ENCODE results near the gene IPO13. TPM values are rescaled to one million over a fixed set of nuclear protein-coding genes. Genes with fewer than 3 reads are reported as not detected.

The IPO13 gene
- total RNA-seq, 4 donors from 2014 or later: 22.7 to 64.9 (median 36.5) TPM

DNA sequence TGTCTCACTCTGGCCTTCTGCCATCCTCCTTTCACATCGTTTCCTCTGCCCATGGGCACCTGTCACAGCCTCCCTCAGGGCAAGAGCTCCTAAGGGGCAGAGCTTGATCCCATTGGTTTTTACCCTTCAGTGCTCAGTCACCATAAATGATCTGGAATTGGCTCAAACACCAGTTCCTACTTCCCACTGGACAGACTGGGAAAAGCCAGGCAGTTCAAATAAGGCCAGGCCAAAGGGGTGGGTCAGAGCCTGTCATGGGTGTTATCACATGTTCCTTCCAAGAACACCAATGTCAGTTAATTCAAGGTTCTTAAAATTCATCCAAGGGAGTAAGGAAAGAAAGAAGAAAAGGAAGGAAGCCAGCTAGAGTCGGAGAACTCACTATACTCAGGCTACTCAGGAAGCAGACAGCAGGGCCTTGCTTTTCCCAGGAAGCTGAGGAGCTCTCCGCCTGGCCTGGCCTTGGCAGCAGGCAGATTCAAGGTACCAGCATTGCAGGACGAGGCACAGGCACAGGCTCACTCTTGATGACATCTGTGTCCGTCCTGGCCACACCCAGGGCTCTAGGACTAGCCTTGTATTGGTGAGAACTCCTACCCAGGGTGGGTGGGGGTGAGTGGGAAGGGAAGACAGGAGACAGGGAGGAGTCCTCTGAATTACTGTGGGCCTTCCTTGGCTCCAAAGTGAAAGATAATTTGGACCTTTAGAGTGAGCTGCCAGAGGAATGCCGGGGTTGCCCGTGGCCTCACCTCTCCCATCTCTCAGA, 45.4 kb upstream of the IPO13 start:
- in situ Hi-C loops (cut with MboI; ENCODE audit: low pct_ligation_motif_present in 1 of 4, low pct_unique_long_range_greater_than_20kb in 1 of 4, low sequenced_read_pairs in 3 of 4) (no loop called here), intact Hi-C loops (cut with DNase I; ENCODE audit: low total_unique reads) (no loop called here)
- TF ChIP-seq POLR2A (IDR thresholded peaks at IDR 0.05): no peak
- no peak for DNase-seq
- Histone ChIP-seq H3K4me3 (no peak overlapping the region), H3K27ac (no peak overlapping the region), H3K36me3 (no peaks in the 10 kb centered on the region), H3K27me3 (no peaks in the 10 kb centered on the region), H3K4me1 (no peaks in the 10 kb centered on the region), H3K9me3 (no peaks in the 10 kb centered on the region)
- WGBS, 2 donors (ENCODE audit: low coverage in 1 of 2): 83 to 100% methylated on average over 1 to 7 of the region's 7 CpGs

DNA sequence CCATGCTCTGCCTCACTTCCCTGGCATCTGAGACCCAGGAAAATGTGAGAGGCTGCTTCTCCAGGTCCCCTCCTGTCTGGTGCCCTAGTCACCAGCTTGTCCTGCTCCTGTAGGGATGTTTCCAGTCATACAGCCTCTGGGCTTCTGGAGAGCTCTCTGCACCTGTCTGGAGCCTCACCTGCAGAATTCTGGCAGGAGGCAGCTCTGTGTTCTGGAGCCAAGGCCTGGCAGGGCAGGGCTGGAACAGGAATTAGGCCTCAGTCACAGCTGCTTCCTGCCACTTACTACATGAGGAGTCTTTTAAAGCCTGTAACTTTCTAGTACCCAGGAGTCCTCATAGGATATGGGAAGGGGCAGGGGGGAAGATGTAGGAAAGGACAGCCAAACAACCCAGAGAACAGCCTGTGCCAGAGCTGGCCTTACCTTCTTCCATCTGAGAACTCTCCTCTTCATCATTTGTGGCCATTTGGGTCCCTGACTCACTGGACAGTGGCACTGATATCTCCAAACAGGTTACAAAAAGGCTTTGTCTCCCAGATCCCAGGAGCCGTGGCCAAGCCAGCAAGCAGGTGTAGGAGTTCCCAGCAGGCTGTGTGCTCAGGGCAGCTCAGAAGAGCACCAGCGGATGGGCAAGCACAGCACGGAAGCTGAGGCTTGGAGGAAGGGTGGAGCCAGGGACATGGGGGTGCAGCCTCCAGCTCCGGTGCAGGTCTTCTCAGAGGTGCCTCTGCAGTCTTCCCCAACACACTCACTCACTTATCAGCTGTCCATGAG, 44.5 kb upstream of the IPO13 start:
- Histone ChIP-seq H3K27ac (no peak overlapping the region), H3K36me3 (no peaks in the 10 kb centered on the region), H3K4me3 (no peak overlapping the region), H3K9me3 (no peaks in the 10 kb centered on the region), H3K4me1 (no peaks in the 10 kb centered on the region), H3K27me3 (no peaks in the 10 kb centered on the region)
- TF ChIP-seq, protein P1, sequence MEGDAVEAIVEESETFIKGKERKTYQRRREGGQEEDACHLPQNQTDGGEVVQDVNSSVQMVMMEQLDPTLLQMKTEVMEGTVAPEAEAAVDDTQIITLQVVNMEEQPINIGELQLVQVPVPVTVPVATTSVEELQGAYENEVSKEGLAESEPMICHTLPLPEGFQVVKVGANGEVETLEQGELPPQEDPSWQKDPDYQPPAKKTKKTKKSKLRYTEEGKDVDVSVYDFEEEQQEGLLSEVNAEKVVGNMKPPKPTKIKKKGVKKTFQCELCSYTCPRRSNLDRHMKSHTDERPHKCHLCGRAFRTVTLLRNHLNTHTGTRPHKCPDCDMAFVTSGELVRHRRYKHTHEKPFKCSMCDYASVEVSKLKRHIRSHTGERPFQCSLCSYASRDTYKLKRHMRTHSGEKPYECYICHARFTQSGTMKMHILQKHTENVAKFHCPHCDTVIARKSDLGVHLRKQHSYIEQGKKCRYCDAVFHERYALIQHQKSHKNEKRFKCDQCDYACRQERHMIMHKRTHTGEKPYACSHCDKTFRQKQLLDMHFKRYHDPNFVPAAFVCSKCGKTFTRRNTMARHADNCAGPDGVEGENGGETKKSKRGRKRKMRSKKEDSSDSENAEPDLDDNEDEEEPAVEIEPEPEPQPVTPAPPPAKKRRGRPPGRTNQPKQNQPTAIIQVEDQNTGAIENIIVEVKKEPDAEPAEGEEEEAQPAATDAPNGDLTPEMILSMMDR (IDR thresholded peaks at IDR 0.05): no peak
- in situ Hi-C loops (cut with MboI; ENCODE audit: low pct_ligation_motif_present in 1 of 4, low pct_unique_long_range_greater_than_20kb in 1 of 4, low sequenced_read_pairs in 3 of 4): no loop called here
- intact Hi-C loops (cut with DNase I; ENCODE audit: low total_unique reads): no loop called here
- 93% methylated on average over 4 of the region's 4 CpGs; no CpG with 5 or more reads in 1 of the 2 donors for WGBS, 2 donors (ENCODE audit: low coverage in 1 of 2)
- DNase-seq: no peak

DNA sequence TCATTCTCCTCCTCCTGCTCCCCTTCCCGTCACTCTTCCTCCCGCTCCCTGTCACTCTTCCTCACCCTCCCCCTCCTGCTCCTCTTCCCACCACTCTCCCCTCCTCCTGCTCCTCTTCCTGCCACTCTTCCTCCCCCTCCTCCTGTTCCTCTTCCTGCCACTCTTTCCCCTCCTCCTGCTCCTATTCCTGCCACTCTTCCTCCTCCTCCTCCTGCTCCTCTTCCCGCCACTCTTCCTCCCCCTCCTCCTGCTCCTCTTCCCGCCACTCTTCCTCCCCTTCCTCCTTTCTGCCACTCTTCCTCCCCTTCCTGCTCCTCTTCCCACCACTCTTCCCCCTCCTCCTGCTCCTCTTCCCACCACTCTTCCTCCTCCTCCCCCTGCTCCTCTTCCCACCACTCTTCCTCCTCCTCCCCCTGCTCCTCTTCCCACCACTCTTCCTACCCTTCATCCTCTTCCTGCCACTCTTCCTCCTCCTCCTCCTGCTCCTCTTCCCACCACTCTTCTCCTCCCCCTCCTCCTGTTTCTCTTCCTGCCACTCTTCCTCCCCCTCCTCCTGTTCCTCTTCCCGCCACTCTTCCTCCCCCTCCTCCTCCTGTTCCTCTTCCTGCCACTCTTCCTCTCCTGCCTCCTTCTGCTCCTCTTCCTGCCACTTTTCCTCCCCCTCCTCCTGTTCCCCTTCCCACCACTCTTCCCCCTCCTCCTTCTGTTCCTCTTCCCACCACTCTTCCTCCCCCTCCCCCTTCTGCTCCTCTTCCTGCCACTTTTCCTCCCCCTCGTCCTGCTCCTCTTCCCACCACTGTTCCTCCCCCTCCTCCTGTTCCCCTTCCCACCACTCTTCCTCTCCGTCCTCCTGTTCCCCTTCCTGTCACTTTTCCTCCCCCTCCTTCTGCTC, 41.8 kb upstream of the IPO13 start:
- 67 to 87% methylated on average over 3 to 7 of the region's 7 CpGs for WGBS, 2 donors (ENCODE audit: low coverage in 1 of 2)
- no peaks in the 10 kb centered on the region for H3K36me3 ChIP-seq
- no peaks in the 10 kb centered on the region for H3K4me1 ChIP-seq
- intact Hi-C loops (cut with DNase I; ENCODE audit: low total_unique reads) (no loop called here), in situ Hi-C loops (cut with MboI; ENCODE audit: low pct_ligation_motif_present in 1 of 4, low pct_unique_long_range_greater_than_20kb in 1 of 4, low sequenced_read_pairs in 3 of 4) (no loop called here)
- H3K27me3 ChIP-seq: no peaks in the 10 kb centered on the region
- no peak overlapping the region for H3K4me3 ChIP-seq
- DNase-seq: no peak
- no peak for TF ChIP-seq POLR2AphosphoS5 (IDR thresholded peaks at IDR 0.05)
- TF ChIP-seq POLR2A (IDR thresholded peaks at IDR 0.05): no peak
- TF ChIP-seq, protein P1 (IDR thresholded peaks at IDR 0.05): no peak
- no peak for TF ChIP-seq EP300 (IDR thresholded peaks at IDR 0.05; ENCODE audit: low read depth)
- H3K27ac ChIP-seq: no peak overlapping the region
- H3K9me3 ChIP-seq: no peaks in the 10 kb centered on the region

DNA sequence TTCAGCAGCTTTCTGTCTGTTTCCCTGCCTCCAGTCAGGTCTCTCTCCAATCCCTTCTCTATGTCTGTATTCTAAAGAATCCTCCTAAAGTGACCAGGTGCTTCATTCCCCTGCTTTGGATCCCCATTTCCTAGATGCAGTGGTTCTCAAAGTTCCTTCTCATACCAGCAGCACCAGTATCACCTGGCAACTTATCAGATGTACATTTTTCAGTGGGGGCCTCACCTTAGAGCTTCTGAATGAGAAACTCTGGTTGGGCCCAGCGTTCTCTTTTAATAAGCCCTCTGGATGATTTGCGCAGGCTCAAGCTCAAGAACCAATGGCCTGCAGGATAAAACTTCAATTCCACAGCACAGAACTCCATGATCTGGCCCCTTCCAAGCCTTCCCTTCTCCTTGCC, 38.5 kb upstream of the IPO13 start:
- 98% methylated on average over 2 of the region's 2 CpGs; no CpG with 5 or more reads in 1 of the 2 donors for WGBS, 2 donors (ENCODE audit: low coverage in 1 of 2)
- no peak overlapping the region for H3K27ac ChIP-seq
- peaks cover 6 to 11% (median 10%) of the 10 kb centered on the region in 4 donors for H3K4me1 ChIP-seq
- no peak overlapping the region for H3K4me3 ChIP-seq
- no peaks in the 10 kb centered on the region for H3K36me3 ChIP-seq
- no peaks in the 10 kb centered on the region for H3K27me3 ChIP-seq
- no peaks in the 10 kb centered on the region for H3K9me3 ChIP-seq
- DNase-seq: no peak
- in situ Hi-C loops (cut with MboI; ENCODE audit: low pct_ligation_motif_present in 1 of 4, low pct_unique_long_range_greater_than_20kb in 1 of 4, low sequenced_read_pairs in 3 of 4): no loop called here
- intact Hi-C loops (cut with DNase I; ENCODE audit: low total_unique reads): no loop called here
- TF ChIP-seq POLR2AphosphoS5 (IDR thresholded peaks at IDR 0.05): no peak
- TF ChIP-seq EP300 (IDR thresholded peaks at IDR 0.05; ENCODE audit: low read depth): no peak
- TF ChIP-seq, protein P1 (IDR thresholded peaks at IDR 0.05): no peak
- no peak for TF ChIP-seq POLR2A (IDR thresholded peaks at IDR 0.05)

Data from transverse colon (tissue), 4 donors.